SKM-1 treated with dmso at 0.1 percent for 144 hours (cell line): Measurements from ENCODE around the gene SPAAR.
"Not testable (repeated sequence)": the region's sequence is repeated elsewhere in the genome, so short reads cannot be mapped to it uniquely, and the experiment has no call there.

Experiments
- DNase-seq: peaks from one replicate; lab custom pipeline; 2025; ENCODE audit not compliant: unreplicated experiment; lab: John Stamatoyannopoulos, UW

SPAAR gene, protein sequence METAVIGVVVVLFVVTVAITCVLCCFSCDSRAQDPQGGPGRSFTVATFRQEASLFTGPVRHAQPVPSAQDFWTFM

DNA sequence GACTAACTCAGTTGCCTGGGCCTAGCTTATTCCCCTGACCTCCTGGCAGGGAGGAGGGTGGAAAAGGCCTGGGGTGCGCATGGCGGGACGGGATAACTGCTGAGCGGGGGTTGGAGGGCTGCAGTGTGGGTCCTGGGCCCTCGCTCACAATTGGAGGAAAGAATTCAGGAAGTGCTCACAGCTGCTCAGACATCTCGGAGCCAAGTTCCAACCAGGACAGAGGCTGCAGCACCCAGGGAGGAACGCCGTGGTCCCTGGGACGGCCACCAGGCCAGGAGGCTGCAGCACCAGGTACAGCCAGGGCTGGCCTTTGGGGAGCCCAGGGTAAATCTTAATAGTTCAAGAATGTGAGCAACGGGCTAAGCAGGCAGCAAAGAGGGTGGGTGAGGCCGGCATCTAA is at the start of gene SPAAR:
TSS of gene SPAAR (plus strand) at position 217 of the 400 bp plus-strand sequence. CDS start 974 bp downstream, outside the sequence.
- no peak for DNase-seq

DNA sequence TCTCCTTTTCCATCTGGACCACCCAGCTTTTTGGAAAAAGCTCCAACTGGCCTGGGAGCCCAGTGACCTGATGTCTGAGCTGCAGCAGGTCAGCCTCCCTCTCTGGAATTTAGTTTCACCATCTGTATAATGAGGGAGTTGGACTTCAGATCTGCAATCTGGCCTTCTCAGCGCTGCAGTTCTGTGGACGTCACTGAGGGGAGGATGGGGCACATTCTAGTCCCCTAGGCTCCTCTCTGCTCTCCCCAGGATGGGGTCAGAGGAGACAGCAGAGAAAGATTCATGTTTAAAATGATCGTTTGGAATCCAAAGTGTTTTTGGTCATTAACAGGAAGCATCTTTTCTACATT is 49.3 kb upstream of the SPAAR start:
- no peak for DNase-seq

DNA sequence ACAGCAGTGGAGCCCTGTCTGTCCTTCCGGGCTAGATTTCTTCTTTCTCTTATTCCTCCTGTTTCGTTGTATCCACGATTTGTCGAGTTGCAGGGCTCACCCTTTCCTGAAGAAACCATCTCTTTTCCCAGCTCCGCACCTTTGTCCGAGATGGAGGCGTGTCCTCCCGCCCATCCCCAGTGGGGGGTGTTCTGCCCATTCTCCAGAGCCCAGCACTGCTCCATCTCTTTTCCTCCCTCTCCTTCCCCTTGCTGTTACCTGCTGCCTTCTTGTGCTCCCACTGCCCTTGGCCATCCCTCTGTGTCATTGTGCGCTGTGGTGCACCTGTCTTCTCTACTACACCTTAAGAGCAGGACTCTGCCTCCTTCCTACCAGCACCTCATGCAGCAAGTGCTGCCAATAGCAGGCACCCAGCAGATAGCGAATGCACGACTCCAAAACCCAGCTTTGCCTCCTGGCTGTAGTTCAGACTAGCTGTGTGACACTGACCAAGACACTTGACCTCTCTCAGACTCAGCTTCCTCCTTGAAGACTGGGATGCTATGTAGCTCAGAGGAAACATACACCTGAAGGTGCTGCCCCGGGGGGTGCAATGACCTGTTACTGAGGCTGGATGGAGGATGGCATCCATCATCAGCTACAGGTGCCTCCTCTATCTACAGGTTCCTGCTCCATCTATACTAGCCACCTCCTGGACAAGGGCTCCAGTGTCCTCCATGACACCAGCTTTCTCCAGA is 48.0 kb upstream of the SPAAR start:
- no peak for DNase-seq

DNA sequence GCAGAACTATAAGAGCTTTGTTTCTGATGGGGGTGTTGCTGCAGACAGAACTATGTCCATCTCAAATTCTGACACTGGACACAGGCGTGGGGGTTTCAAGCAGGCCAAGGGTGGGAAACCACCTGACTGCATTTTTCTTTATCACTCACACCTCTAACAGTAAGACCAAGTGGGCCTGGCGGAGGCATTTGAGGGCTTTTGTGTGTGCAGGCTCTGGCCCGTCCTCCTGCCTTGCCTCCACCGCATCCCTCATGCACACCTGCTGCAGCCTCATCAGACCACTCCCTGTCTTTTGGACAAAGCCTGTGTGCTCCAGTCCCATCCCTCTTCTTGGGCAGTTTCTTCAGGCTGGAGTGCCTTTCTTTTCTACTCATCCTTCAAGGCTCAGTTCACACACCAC is 47.0 kb upstream of the SPAAR start:
- no peak for DNase-seq

DNA sequence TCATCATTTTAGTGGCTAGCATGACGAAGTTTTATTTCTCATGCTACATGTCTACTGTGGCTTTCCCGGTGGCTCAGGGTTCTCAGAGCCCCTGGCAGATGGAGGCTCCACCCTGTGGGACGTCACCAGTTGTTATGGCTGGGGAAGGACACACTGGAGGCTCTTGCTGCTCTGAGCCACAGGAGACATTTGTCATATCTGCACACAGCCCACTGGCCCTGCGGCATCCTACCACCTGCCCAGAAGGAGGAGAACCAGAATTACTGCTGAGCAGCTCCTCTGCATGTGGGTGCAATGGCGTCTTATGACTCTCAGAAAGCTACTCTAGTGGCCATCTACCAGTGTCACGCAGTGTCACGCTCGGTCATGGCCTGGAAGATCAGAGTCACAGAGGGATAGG is 45.7 kb upstream of the SPAAR start:
- no peak for DNase-seq

DNA sequence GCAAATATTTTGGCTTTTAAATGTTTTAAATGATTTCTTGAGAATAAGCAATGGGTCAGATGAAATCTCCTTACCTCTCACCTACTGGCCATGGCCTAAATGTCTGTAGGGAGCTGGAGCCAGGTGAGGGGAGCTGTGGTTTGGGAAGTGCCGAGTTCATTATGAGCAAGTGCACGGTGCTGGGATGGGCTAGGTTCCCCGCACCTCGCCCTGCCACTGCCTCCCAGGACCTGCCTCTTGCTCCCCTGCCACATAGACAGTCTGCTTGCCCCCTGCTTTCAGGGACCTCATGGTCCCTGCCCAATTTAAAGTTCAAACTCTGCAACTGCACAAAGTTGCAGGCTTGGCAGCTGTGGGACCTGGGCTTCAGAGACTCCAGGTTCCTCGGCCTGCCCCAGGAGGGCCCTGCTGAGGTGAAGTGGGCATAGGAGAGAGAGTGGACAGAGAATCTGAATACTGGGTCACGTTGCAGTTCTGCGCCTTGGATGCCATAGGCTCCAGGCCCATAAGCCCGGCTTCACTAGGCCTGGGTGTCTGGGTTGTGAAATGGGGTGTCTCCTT is 44.5 kb upstream of the SPAAR start:
- DNase-seq, result no peak

DNA sequence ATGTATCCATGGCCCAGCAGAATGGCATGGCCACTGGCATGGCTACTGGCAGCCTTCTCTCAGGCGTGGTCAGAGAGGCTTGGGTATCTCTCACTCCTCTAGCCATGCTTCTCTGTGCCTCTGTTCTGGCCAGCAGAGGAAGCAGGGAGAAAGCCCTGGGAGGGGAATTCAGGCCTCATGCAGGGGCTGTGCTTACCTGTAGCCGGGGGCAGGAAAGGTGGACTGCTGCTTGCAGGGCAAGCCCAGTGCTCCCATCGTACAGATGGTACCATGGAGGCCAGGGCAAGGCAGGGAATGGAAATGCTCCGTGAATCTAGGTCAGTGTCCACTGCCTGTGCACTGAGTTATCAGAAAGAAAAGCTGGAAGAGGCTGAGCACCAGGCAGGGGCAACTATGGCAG is 41.8 kb upstream of the SPAAR start:
- DNase-seq, result no peak

DNA sequence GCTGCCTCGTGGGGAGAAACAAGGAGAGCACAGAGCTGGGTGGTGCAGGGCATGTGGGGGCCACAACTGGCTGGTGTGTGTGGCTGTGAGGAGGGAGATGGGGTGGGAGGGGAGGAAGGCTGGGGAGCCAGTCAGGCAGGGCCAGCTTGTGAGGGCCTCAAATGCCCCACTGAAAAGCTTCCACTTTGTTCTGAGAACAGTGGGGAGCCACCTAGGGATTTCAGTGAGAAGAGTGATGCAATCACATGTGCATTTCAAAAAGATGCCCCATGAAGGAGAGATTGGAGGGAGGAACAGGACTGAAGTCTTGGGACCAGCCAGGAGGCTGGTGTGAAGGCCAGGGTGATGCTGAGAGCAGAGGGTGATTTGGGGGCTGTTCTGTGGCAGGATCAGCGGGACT is 40.4 kb upstream of the SPAAR start:
- no peak for DNase-seq

DNA sequence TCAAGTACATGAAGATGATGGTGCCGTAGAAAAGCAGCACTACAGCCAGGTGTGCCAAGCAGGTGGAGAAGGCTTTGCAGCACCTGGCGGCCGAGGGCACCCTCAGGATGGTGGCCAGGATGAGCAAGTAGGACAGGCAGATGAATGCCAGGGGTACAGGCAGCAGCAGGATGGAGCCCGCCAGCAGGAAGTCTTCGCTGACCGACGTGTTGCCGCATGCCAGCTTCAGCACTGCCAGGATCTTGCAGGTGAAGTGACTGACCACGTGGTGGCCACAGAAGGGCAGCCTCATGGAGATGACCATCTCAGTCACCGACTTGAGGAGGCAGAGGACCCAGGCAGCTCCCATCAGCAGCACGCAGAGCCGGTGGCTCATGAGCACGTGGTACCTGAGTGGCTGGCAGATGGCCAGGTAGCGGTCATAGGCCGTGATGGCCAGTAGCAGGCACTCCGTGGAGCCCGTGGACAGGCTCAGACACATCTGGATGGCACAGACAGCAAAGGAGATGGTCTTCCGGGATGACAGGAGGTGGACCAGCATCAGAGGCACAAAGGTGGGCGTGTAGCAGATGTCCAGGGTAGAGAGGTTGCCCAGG is 39.6 kb upstream of the SPAAR start:
- DNase-seq, result no peak

DNA sequence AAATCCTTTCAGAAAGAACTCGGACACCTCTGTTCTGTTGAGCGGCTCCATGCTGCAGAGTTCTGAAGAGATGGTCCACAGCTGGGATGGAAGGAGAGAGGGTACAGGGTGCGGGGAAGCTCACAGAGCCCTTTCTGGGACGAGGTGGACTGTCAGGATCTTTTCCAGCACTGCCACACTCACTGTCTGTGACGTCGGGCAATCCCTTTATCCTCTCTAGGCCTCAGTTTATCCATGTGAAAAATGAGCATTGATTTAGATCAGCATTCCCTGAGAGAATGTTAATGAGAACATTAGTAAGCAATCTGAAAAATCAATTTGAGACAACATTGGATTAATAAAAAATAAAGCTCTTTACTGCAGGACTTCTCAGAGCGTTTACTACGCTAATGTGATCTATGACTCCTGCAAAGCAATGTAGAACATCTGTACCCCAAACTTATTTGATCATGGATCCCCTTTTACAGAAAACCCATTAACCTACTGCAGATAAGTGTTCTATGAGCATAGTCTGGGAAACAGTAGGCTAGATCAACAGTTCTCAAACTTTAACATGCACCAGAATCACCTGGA is 38.9 kb upstream of the SPAAR start, which contains the start of gene OR13J1:
TSS of gene OR13J1 (minus strand) at position 51 of the 573 bp plus-strand sequence. CDS start at position 51, 0 bp downstream.
- DNase-seq, result no peak

DNA sequence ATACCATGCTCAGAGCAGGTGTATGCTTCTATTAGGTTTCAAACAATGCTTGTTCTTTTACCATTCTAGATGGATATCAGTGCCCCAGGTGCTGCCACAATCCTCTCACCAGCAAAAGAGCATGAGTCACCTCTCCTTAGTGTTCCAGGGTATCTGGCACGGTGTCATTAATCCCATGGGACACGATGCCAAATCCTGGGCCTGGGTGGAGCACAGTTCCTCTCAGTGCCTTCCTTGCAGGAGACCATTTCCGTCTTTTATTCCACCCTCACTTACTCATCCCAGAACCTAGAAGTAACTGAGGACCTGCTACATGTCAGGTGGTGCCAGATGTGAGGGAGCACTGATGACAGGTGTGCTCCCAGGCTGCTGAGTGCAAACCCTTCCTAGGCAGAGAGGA is 37.7 kb upstream of the SPAAR start:
- DNase-seq, result no peak

DNA sequence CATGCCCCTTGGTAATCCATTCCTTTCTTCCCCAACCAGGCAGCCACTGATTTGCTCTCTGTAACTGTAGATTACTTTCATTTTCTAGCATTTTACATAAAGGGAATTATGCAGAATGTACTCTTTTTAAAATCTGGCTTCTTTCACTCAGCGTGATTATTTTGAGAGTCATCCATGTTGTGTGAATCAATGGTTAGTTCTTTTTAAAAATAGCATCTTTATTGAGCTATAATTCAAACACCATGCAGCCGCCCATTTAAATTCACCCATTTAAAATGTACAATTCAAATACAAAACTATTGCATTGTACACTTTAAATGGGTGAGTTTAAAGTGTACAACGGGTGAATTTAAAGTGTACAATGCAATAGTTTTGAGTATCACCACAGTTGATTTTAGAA is 36.8 kb upstream of the SPAAR start:
- DNase-seq, result no peak

DNA sequence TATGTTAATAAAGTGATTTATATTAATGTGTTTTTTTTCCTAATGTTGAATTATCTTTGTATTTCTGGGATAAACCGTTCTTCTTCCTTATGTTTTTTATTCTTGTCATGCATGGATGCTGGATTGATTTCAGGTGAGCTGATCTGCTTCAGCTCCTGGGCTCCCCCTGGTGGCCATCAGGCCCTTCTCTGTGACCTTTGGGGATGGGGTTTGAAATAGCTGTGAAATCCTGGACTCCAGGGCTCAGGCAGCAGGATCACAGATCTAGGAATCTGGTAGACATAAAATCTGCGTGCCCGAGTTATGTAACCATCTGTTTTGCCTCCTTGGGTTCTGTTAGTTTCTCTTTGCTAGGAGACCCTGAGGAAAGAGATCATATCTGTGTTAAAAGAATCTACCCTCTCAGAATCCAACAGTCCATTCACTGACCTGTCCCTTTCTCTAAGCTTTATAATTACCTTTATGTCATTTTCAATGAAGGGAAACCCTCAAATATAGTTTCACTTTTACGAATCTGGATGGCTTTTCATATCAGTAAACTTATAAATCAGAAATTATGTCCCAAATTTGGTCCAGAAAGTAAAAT is 26.9 kb upstream of the SPAAR start:
- peak; percentile 52 for DNase-seq

DNA sequence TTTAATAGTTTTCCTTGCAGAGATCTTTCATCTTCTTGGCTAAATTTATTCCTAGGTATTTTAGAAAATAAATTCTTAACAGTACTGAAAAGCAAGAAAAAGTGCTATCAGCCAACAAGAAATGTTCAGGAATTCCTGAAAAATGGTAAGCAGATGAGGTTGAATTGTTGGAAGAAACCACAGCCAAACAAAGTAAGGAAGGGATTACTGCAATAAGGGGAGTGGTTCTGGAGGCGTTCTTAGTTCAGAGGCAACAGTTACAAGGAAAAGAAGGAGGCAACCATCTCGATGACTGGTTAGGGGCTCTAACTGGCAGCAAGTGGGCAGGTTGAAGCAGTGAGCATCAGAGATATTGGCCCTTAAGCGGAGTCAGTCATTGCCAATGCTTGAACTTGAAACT is 26.3 kb upstream of the SPAAR start:
- DNase-seq, result no peak

DNA sequence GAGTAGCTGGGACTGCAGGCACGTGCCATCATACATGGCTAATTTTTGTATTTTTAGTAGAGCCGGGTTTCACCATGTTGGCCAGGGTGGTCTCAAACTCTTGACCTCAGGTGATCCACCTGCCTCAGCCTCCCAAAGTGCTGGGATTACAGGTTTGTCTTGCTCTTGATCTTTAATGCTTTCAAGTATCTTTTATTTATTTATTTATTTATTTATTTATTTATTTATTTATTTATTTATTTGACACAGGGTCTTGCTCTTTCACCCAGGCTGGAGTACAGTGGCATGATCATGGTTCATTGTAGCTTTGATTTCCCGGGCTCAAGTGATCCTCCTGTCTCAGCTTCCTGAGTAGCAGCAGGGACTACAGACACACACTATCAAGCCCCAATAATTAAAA is 24.4 kb upstream of the SPAAR start:
- not testable (repeated sequence) for DNase-seq

DNA sequence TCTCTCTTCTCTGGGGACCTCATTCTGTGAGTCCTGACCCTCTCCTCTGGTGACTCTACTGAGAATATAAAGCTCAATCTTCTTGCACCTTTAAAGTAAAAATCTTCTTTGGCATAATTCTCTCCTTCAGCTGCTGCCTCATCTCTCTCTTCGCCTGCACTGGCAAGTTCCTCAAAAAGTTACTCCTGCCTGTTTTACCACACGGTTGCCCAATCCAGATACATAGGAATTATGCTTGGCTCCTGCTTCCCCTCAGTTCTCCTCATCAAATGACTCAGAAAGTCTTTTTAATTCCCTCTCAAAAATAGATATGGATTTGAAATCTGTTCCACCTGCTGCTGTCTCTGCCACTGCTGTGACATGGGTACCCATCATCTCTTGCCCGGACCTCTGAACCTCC is 17.6 kb upstream of the SPAAR start:
- peak; percentile 45 for DNase-seq

DNA sequence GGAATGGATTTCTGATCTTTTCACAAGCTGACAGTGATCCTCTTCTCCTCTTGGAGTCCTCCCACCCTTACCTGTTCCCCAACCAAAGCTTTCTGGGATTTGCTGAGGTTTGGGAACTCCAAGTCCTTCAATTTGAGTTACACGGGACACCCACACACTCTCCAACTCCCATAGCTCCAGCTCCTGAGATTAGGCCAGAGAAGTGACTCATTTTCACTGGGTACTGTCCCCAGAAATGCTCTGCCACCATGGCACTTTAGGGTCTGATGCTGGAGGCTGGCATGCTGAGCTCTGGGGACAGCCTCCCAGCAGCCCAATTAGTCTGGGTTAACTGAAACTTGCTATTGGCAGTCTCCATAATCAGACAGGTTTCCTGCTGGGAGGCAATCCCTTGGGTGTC is 17.2 kb upstream of the SPAAR start:
- no peak for DNase-seq

DNA sequence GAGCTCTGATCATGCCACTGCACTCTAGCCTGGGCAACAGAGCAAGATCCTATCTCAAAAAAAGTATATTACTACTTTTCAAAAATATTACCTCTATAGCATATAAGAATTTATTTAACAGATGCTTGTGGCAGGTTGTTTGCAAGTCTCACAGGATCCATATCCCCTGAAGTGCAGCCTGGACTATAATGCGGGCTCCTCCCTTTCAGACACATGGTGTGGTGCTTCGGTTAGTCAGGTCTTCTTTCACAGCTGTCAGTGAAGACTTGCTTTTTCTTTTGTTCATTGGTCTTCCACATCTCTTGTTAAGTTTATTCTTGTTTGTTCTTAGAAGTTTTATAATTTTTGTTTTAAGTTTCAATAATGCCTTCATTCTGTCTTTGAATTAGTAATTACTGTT is 12.7 kb upstream of the SPAAR start:
- DNase-seq, result no peak

DNA sequence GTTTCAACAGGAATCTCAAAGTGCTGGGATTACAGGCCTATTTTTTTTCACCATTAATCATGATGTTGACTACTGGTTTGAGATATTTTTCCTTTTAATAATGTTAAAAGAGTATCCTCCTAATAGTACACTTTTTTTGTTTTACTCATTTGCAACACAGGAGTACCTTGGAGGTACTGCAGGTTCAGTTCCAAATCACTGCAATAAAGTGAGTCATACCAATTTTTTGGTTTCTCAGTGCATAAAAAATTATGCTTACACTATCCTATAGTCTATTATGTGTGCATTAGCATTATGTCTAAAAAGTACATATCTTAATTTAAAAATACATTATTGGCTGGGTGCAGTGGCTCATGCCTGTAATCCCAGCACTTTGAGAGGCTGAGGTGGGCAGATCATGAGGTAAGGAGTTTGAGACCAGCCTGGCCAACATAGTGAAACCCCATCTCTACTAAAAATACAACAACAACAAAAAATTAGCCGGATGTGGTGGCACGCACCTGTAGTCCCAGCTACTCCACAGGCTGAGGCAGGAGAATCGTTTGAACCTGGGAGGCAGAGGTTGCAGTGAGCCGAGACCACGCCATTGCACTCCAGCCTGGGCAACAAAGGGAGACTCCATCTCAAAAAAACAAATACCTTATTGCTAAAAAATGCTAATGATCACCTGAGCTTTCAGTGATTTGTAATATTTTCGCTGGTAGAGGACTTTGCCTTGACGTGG is 11.8 kb upstream of the SPAAR start:
- DNase-seq, result not testable (repeated sequence)

DNA sequence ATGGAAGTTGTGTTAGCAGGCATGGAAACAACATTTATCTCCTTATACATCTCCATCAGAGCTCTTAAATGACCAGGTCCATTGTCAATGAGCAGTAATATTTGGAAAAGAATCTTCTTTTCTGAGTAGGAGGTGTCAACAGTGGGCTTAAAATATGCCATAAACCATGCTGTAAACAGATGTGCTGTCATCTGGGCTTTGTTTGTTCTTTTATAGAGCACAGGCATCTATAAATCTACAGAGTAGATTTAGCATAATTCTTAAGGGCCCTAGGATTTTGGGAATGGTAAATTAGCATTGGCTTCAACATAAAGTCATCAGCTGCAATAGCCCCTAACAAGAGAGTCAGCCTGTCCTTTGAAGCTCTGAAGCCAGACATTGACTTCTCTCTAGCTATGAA is 11.0 kb upstream of the SPAAR start:
- DNase-seq, result no peak

DNA sequence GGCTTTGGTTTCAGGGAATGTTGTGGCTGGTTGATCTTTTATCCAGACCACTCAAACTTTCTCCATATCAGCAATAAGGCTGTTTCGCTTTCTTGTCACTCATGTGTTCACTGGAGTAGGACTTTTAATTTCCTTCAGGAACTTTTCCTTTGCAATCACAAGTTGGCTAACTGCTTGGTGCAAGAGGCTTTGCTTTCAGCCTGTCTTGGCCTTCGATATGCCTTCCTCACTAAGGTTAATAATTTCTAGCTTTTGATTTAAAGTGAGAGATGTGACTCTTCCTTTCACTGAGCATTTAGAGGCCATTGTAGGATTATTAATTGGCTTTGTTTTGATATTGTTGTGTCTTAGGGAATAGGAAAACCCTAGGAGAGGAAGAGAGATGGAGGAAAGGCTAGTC is 10.3 kb upstream of the SPAAR start:
- DNase-seq, result no peak
